NOMO-1 treated with dmso at 0.1 percent for 144 hours (cell line): ENCODE data around the gene ADARB1.
A peak's percentile ranks its signal among the peaks of the same experiment; 100 is the strongest.

Experiments used
- DNase-seq: peaks from one replicate; lab custom pipeline; 2025; ENCODE audit not compliant: unreplicated experiment; lab: John Stamatoyannopoulos, UW

Gene ADARB1

DNA sequence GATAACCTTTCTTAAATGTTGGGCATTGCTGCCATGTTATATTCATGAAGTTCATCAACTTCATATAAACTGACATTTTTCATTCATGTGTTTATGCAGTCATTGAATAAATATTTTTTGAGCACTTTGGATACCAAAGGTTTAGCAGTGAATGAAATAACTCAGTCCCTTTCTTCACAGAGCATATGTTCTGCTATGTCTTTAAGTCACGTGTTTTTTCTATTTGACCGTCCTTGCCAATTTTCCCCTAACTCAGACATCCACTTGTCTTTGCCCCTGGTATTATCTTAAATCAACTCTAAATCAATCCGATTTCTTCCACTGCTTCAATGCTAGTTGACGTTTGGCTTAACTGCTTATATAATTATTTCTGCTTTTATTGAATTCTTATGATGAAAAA lies 16.6 kb downstream of the ADARB1 start:
- no peak for DNase-seq

DNA sequence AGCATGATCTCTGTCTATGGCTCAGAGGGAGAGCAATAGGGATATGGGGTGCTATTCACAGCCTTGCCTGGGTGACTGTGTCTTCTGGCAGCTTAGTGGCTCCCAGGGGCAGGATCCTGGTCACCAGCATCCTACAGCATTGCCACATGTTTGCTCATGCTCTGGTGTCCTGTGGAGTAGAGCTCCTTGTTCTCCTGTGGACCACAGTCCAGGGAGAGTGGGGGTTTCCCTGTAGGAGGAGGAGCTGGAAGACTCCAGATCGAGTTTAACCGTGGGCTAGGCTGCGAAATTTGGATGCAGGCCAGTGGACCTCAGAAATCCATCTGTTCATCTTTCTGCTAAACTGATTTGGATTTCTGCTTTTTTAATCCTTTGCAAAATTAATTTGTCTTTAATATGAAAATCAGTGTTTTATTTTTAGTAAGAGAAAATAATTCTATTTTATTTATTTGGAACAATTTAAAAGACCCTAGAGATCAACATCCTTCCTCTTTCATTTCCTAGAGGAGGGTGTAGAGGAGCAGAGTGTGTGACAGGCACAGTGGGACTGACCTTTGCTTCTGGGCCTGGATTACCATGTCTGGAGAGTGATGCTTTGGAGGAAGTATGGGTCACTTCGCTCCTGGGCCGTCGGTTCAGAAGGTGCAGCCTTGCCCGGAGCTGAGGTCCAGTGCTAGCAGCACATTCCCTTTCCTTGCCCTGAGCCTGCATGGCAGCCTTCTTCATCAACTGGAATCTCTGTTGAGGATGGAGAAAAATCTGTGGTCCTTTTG lies 17.4 kb downstream of the ADARB1 start:
- no peak for DNase-seq

DNA sequence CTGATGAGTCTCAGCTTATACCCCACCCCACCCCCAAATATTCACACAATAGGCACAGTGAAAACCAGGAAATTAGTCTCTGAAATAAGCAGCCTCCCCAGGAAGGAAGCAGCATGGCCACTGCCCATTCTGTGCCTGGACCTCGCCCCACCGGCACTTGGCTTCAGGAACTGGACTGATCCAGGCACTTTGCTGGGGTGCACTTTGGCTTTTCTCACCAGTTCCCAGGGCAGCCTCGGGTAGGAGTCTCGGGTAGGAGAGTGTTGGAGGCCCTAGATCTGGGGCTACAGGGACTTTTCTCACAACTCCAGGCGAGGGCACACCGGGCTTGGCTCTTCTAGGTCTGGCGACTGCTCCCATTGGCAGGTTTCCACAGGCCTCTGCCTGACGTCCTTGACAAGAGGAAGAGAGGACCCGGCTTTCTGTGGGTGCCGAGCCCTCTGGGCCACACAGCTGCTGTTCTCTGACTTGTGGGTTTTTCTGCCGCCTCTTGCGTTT lies 18.7 kb downstream of the ADARB1 start:
- no peak for DNase-seq

DNA sequence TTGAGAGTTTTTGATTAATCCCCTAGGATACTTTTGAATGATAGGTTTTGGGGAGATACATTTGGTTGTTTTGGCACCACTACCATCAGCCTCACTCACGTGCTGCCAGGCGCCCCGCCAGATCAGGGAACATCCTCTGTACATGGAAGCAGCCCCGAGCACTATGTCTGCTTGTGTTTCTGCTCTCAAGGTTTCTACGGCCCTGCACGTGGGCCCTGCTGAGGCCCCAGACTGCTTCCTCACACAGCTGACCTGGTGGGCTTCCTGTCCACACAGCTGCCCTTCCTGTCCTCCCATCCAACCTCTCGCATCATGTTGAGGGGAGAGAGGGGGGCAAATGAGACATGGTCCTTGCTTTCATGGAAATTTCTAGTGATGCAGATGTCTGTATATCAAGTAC lies 20.0 kb downstream of the ADARB1 start:
- no peak for DNase-seq

DNA sequence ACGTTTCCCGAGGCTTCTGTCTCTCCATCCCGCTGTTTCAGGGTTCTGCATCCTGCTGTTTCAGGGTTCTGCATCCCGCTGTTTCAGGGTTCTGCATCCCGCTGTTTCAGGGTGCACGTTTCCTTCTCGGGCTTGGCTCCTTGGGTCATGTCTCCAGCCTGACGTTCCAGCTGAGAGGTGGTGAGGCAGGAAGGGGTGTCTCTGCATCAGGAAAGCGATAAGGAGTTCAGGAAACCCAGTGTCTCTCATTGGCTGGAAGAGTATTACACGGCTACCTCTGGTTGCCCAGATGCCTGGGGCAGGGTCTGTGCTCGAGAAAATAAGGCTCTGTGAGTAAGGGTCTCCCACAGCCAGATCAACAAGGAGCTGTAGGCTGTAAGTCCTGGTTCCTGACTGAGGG lies 21.1 kb downstream of the ADARB1 start:
- DNase-seq = no peak

DNA sequence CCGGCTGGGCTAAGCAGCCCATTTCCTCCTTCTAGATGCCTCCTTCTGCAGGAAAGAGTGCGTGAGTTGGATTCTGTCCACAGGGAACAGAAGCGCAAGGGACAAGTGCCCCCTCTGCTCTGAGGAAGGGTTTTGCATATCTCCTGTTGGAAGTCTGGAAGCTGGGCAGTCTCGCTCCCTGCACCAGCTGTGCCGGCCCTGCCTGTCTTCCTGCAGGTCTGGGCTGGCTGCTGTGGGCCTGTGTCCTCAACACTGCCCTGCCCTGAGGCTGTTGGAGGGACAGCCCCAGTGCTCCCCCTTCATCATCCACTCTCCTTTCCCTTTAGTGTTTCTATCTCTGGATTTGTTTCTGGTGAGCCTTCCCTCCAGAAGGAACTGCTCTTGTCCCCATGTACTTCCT lies 21.8 kb downstream of the ADARB1 start:
- DNase-seq = no peak

DNA sequence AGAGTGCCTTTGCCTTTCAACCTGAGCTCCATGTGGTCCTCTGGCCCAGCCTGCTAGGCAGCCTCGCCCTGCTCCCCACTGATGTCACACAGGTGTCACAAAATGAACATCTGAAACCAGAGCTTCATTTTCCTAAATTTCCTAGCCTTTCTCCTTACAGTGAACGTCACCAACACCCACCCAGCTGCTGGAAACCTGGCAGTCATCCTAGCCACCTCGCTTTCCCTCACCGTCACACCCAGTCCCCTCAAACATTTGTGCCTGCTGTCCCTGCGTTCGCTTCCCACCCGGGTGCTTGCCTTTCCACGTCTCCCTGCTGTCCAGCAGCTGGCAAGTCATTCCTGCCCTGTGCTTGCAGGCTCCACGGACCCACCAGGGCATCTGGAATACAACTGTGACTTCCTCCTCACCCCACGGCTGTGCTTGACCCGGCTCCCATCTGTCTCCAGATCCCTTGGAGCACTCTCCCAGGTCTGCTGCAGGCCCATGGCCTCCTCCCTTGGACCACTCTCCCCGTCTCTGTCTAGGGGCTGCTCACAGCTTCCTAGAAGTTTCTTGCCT lies 23.5 kb downstream of the ADARB1 start:
- DNase-seq = no peak

DNA sequence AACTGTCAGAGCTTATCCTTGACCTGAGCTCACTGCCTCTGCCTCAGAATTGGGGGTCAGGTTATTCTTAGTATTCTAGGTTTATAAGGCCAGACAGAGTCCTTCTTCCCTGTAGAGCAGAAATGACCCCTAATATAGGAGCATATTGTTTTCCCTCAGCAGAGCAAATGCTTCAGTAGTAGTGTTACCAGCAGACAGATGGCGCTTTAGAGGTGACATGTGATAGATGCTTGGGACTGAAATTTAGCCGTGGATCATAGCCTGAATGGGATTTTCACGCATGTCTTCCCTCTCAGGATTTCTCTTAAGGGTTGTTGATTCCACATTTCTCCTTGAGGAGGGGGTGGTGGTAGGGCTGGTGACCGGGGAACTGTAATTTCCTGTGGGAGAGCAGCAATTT lies 24.5 kb downstream of the ADARB1 start:
- no peak for DNase-seq

DNA sequence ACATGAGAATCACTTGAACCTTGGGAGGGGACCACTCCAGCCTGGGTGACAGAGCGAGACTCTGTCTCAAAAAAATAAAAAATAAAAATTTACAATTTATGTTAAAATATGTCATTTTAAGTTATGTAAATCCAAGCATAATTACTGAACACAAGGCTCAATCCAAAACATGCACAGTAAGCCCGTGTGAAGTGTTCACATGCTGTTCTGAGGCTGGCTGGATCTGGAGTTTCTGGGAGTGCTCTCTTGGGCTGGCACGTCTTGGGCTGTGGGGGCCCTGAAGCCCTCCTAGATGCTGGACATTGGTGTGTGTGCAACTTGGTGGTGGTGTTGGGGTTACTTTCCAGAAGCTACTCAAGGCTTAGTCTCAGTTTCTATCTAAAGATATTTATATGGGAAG lies 25.2 kb downstream of the ADARB1 start:
- no peak for DNase-seq

DNA sequence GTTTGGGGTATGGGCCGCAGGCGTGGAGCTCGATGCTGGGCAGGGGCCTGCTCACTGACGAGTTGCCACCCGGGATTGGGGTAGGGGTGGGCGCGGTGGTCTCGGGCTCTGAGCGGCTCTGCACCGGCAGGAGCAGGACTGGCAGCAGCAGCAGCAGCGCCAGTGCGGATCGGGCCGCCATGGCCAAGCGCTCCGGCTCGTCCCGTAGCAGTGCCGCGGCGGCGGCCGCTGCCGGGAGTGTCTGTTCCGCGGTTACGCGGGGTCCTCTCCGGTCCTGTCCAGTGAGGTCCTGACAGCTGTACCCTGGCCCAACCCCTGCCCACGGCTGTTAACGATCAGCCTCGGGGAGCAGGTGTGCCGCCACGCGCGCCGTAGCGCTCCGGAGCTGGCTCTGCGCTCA lies 26.5 kb downstream of the ADARB1 start:
- DNase-seq = no peak

DNA sequence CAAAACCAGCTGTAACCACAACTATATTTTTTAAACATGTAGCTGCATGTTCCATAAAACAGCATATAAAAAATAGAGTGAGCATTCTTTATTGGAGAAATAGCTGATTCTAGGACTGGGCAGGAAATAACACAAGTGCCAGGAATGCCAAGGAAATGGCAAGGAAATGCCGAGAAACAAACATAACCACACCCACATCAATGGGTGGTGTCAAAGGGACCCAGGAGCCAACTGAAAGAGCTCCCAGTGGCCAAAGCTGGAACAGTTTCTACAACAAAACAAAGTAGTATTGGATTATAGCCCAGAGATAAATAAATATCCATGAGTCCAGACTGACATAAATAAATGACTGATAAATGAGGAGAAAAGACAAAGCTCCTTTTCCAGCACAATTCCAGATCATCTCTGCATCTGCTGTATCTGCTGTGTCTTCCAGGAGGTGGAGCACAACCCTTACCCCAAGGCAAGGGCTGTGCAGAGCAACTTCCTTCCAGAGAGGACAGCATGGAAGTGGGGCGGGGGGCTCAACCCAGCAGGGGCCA lies 28.1 kb downstream of the ADARB1 start:
- no peak for DNase-seq

DNA sequence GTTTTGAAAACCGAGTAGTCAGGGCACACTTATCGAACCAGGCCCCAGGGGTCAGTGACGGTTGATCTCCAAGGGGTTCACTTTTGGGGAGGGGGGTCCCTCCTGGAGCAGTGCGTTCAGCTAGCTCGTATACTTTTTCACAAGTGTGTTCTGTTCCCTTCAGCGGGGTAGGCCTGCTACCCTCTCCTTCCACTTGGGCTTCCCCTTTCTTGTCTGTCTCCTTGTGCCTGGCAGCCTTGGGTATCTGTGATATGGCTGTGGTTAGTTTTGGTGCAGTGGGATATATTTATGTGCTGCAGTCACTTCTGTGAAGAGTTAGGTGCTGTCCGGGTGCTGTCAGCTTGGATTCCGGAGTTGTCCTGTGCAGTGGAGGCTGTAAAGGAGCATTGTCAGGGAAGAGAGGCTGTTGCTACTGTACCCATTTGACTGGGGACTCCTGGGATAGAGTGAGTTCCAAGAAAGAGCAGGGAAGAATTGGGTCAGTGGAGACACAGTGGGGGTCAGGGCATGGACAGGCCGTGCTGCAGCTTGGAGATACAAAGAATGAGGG lies 29.7 kb downstream of the ADARB1 start:
- DNase-seq = peak; percentile 8

DNA sequence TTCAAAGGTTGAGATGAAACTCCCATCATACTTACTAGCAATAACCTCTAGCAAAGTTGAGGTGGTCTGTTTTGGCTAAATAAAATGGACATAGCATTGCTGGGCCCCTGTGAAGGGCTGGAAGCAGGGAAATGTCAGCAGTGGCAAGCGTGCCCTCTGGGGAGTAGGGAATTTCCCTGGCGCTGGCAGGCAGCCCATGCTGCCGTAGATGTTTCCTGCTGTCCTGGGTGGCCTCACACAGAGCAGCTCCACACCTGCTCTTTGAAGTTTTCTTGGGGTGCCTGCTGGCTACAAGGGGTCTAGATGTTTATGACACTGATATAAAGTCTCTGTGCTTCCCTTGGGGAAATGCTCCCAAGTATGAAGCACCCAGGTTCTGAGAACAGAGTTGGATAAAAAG lies 30.2 kb downstream of the ADARB1 start:
- no peak for DNase-seq

DNA sequence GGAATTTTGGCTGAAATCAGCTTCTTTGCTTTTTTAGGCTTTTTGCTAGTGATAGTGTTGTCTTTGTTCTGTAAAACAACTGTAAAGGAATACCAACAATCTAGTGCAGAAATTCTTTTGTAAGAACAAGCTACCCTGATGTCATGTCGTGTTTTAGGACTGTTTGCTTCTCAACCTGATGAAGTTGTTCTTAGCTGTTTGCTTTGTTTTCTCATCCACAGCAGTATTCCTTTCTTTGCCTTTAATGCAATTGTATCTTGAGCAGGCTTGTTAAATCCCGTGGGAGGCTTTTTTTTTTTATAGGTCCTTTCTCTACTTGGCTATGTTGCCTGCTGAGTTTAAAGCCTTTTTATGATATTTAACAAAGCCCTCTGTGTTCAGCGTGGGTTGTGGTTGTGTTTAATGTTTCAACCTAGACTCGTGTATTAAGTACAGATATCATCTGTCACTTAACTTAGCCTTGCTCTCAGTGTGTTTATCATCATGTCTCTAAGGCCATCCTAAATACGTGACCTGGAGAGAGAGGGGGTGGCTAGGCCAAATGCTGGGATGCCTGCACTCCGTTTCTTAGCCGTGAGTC lies 31.6 kb downstream of the ADARB1 start:
- no peak for DNase-seq

DNA sequence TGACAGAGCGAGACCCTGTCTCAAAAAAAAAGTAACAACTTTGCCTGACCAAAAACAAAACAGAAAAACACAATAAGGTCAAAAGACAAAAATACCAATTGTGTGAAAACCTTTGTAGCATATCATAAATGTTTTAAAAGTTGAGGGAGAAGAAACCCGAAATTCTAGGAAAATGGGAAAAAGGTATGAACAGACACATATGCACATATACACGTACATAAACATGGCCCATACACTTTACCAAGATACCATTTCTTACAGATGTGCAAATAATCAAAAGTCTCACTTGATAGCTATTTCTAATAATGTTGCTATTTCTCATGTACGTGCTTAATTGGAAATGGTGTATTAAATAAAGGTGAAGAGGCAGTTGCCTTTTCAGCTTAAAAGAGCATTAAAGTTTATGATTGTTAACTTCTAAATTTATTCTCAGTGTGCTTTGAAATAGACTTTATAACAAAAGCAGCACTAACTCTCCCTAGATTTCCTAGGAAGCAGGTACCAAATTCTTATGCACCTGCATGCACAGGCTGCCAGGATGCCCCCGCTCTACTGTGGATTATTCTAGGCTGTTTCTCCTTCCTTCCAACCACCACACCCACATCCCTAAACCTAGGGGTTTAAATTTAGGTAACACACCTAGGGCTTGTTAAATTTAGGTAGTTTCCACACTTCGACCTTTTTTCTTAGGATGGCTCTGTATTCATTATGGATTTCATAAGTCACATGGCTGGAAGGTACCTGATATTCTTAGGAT lies 33.8 kb downstream of the ADARB1 start:
- no peak for DNase-seq

DNA sequence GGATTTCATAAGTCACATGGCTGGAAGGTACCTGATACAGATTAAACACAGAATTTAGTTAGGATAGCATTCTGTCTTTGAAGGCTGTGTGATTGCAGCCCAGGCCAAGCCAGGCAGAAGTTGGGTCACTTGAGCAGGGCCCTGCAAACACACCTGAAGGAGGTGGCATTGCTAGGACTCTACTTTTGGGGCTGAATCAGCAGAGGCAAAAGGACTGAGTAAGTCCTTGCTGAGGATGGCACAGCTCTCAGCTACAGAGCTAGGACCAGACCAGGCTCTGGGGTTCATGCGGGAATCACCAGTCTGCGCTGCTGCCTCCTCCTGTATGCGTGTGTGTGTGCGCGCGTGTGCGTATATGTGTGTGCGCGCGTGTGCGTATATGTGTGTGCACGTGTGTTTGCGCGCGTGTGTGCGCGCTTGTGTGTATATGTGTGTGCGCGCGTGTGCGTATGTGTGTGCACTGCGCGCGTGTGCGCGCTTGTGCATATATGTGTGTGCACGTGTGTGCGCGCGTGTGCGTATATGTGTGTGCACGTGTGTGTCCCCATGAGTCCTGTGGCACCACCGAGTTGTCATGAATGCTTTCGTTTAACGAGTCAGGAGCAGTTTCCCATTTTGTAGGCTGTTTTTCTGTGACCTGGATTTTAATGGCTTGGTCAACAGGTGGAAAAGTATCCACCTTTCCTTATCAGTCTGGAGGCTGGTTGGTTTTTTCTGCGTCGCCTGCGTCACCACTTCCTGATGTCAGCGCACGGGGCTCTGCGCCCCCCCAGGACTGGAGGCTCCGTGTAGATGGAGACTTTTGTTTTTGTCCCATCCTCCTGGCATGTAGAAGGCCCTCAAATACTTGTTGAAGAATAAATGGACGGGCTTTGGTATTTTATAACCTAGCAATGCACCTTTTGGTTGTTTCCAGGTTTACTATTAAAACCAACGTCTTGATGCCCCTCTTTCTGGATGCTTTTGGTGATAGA lies 34.7 kb downstream of the ADARB1 start:
- no peak for DNase-seq

DNA sequence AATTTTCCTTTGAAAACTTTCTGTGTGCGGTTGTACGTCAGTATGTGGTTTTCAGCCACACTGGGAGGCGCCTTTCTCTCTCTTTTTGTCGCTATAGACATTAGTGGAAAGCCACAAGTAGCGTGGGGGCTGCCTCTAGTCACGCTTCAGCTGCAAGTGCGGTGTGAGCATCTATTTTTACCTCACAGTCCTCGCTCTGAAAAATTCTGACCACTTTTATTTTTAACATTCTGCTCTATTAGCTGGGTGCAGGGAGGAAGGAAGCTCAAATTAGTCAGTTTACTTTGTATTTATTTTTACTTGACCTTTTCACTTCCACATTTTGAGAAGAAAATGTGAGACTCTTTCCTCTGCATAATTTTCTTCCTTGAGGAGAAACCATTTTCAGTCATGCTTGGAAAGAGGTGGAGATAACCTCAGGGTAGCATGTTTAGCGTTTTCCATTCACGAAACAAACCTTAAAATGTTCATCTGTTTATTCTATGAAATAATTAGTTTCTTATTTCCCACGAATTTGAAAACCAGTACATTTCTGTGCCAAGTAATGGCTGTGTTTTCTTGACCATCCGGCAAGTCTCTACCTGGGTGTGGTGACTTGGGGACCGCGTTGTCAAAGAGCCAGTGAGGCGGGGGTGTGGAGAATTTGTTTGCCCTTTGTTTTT lies 35.6 kb downstream of the ADARB1 start:
- peak; percentile 87 for DNase-seq

DNA sequence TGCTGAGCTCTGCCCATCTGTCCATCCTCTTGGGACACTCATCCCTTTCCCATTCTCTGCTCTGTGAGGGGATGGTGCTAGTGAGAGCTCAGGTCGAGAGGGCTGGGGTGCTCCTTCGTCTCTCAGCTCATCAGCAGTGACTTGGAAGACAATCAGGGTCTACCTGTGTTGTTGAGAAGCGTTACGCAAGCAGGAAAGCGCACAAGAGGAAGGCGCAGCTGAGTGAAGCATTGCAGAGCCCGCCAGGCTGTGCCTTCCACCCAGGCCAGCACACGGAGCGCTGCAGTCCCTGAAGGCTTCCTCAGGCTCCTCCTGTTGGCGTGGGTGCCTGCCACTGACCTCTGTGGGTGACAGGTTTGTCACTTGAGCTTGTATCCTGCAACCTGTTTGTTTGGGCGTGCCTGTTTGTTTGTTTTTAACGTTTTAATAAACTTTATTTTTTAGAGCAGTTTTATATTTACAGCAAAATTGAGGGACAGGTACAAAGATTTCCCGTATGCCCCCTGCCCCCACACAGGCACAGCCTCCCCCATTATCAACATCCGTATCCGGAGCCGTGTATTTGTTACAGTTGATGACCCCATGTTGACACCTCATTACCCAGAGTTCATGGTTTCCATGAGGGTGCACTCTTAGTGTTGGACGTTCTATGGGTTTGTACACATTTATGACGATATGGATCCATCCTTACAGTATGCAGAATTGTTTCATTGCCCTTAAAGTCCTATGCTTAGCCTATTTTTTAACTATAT lies 36.7 kb downstream of the ADARB1 start:
- DNase-seq = peak; percentile 16

DNA sequence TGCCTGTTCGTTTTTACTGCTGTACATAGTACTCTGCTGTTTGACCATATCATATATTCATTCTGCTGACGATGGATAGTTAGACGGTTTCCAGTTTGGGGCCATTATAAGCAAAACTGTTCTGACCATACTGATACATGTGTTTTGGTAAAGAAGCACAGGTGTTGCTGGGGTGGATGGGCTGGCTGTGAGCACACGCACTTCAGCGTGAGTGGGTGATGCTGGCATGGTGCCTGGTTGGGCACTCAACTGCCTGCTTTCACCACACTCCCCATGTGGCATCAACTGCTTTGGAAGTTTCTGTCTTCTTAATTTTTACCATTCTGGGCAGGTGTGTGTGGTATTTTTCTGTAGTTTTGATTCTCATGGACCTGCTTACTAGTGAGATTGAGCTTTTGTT lies 37.3 kb downstream of the ADARB1 start:
- no peak for DNase-seq
